Measurements from ENCODE around the gene EMP2.

DNA sequence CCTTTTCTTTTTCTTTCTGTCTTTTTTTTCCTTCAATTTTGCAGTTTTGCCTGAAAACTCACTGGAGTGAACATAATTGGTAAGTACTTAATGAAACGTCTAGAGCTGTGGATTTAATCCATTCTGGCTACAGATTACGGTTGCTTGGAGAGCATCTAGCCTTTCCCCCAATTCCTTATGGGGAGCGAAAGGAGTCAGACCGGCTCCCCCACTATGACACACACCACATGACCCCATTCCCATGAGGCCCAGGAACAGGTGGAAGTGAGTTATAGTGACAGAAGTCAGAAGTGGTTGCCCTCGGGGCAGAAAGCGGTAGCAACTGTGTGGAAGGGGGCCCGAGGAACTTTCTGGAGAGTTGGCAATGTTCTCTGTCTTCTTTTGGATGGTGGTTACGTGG is 41.2 kb downstream of the EMP2 start:
- no peak for TF ChIP-seq SPI1 (IDR thresholded peaks at IDR 0.05; ENCODE audit: low read depth, low read length)
- no peak for TF ChIP-seq POLR2AphosphoS5 (IDR thresholded peaks at IDR 0.05; ENCODE audit: low read depth, low read length)
